ENCODE results near the gene GPN3. TPM values are rescaled to one million over a fixed set of nuclear protein-coding genes. Genes with fewer than 3 reads are reported as not detected.

The GPN3 gene
- total and polyA plus RNA-seq, 10 of the 15 experiments (the other 5 are each of a cell fraction or from before 2014, with no cell fraction given) = 27.1 to 117 (median 53.5) TPM

DNA sequence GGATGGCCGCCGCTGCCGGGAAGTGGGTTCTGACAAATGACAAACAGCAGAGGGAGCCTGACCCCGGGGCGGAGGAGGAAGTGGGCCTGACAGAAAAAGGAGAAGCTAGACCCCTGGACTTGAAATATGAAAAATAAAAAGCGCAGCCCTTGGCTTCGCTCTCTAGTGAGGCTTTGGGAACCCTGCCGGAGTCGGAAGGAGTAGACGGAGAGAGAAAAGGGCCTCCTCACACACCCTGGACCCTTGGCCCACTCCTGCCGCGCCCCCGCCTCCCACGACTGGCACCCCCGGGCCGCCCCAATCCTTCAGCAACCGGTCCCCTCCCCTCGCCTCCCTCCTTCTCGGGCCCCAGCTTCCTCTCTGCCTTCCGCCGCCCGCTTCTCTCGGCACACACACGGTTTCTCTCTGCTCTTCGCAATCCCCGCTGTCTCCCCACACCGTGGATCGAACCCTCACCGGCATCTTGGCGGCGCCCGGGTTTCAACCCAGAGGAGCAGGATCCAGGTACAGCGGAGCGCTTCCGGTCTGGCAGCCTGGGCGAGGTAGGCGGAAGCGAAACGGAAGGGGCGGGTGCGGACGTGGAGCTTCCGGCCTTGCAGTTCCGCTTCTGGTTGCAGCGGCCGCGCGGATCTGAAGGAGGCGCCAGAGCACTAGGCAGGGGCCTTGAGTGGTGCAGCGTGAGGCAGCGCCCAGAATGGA lies 18.1 kb downstream of the GPN3 start, which contains the start of gene ARPC3:
ARPC3 (minus strand) TSS at position 539 of the 699 bp plus-strand sequence; CDS start at position 462, 77 bp downstream.
- FAIRE-seq = peak; percentile 78
- H2AFZ ChIP-seq (ENCODE audit: control insufficient read depth, low read depth, low read length) = peak within 1 kb of the TSS; percentile 26
- peak within 1 kb of the TSS; percentile 82 for H3K27ac ChIP-seq (ENCODE audit: control insufficient read depth, insufficient read depth)
- BruUV-seq (replicated peaks) = TSS peak; percentile 82
- peak; percentile 98 for ATAC-seq
- no peaks in the 10 kb centered on the region; the same call in 2 of the 3 replicates for H3K9me3 ChIP-seq (replicated peaks; ENCODE audit: control insufficient read depth, insufficient read depth, low read length)
- ChIA-PET CTCF (interaction anchor here (0.6 to 10.9 kb wide), 43 partner anchors 9 to 440 kb away, joined by 3 to 237 read pairs (median 4); partner anchors contain the start of genes FAM216A, GPN3, RAD9B and TCTN1), SMC1A (ENCODE audit: uncharacterized antibody, unreplicated experiment) (interaction anchor here (0.6 to 8.0 kb wide), 27 partner anchors 9 to 375 kb away, joined by 3 to 152 read pairs (median 4); partner anchors contain the start of genes FAM216A, GPN3, RAD9B and TCTN1), POLR2A (interaction anchor here (0.7 to 2.4 kb wide), 16 partner anchors 16 to 358 kb away, joined by 3 to 25 read pairs (median 6); partner anchors contain the start of genes FAM216A, GPN3 and TCTN1), RAD21 (ENCODE audit: unreplicated experiment) (interaction anchor here (0.7 to 10.2 kb wide), 33 partner anchors 12 to 436 kb away, joined by 3 to 180 read pairs (median 6); partner anchors contain the start of genes FAM216A, GPN3 and TCTN1)
- H4K20me1 ChIP-seq (ENCODE audit: control insufficient read depth, insufficient read depth) = no peaks in the 10 kb centered on the region
- H3K36me3 ChIP-seq (ENCODE audit: control insufficient read depth in 2 of 2, insufficient read depth in 2 of 2, low read length in 1 of 2) = peaks cover 4 to 11% of the 10 kb centered on the region in 2 experiments; a peak in 3 of 4 replicates
- peak within 1 kb of the TSS; percentile 88 for H3K4me2 ChIP-seq (ENCODE audit: control insufficient read depth, insufficient read depth)
- peak; percentile 77 for DNase-seq (ENCODE audit: low read depth, low spot score)
- in situ Hi-C loops (cut with MboI) = no loop called here
- H3K27me3 ChIP-seq (replicated peaks in 1 of 2; ENCODE audit: control insufficient read depth in 2 of 2, insufficient read depth in 2 of 2, low read length in 1 of 2) = no peaks in the 10 kb centered on the region
- H3K4me3 ChIP-seq = peak within 1 kb of the TSS; percentile 97
- under 1% methylated on average over 41 of the region's 51 CpGs for WGBS (ENCODE audit: insufficient coverage, insufficient replicate concordance, low lambda C conversion rate, missing lambda C conversion rate)
- intact Hi-C loops (cut with micrococcal nuclease; ENCODE audit: unreplicated experiment) = loop anchor here (1.0 to 5.0 kb wide), 5 partner anchors 132 to 437 kb away; partner anchors contain the start of gene PPTC7
- peaks cover 42% of the 10 kb centered on the region for H3K79me2 ChIP-seq (ENCODE audit: control insufficient read depth, insufficient read depth, low read length)
- peaks cover 4% of the 10 kb centered on the region for H3K4me1 ChIP-seq (ENCODE audit: control insufficient read depth, insufficient read depth, low read length)
- peak within 1 kb of the TSS; percentile 79 for H3K9ac ChIP-seq (ENCODE audit: control insufficient read depth, insufficient read depth, low read length)
- no peak for TF ChIP-seq ZZZ3 (IDR thresholded peaks at IDR 0.05; ENCODE audit: control insufficient read depth, insufficient read length, low read depth)
- TF ChIP-seq NR2C1 (IDR thresholded peaks at IDR 0.05) = peak; percentile 40; the same call in 1 of the 2 replicates
- 0 out of 2 replicates have a peak, but pooled peaks have one; percentile 80 for TF ChIP-seq RCOR1 (conservative IDR thresholded peaks at IDR 0.05; ENCODE audit: low read depth, low read length)
- TF ChIP-seq NR2C2 (IDR thresholded peaks at IDR 0.05; ENCODE audit: borderline replicate concordance, control insufficient read depth, insufficient read length, low read depth) = no peak
- peak; percentile 31; the same call in 1 of the 2 replicates for TF ChIP-seq TCF3 (IDR thresholded peaks at IDR 0.05; ENCODE audit: borderline replicate concordance, insufficient read depth, low read depth, low read length)
- TF ChIP-seq, protein P1, sequence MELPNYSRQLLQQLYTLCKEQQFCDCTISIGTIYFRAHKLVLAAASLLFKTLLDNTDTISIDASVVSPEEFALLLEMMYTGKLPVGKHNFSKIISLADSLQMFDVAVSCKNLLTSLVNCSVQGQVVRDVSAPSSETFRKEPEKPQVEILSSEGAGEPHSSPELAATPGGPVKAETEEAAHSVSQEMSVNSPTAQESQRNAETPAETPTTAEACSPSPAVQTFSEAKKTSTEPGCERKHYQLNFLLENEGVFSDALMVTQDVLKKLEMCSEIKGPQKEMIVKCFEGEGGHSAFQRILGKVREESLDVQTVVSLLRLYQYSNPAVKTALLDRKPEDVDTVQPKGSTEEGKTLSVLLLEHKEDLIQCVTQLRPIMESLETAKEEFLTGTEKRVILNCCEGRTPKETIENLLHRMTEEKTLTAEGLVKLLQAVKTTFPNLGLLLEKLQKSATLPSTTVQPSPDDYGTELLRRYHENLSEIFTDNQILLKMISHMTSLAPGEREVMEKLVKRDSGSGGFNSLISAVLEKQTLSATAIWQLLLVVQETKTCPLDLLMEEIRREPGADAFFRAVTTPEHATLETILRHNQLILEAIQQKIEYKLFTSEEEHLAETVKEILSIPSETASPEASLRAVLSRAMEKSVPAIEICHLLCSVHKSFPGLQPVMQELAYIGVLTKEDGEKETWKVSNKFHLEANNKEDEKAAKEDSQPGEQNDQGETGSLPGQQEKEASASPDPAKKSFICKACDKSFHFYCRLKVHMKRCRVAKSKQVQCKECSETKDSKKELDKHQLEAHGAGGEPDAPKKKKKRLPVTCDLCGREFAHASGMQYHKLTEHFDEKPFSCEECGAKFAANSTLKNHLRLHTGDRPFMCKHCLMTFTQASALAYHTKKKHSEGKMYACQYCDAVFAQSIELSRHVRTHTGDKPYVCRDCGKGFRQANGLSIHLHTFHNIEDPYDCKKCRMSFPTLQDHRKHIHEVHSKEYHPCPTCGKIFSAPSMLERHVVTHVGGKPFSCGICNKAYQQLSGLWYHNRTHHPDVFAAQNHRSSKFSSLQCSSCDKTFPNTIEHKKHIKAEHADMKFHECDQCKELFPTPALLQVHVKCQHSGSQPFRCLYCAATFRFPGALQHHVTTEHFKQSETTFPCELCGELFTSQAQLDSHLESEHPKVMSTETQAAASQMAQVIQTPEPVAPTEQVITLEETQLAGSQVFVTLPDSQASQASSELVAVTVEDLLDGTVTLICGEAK (IDR thresholded peaks at IDR 0.05; ENCODE audit: borderline replicate concordance) = peak; percentile 92
- TF ChIP-seq SMAD5 (IDR thresholded peaks at IDR 0.05; ENCODE audit: low read depth) = peak; percentile 90
- TF ChIP-seq, protein P2, sequence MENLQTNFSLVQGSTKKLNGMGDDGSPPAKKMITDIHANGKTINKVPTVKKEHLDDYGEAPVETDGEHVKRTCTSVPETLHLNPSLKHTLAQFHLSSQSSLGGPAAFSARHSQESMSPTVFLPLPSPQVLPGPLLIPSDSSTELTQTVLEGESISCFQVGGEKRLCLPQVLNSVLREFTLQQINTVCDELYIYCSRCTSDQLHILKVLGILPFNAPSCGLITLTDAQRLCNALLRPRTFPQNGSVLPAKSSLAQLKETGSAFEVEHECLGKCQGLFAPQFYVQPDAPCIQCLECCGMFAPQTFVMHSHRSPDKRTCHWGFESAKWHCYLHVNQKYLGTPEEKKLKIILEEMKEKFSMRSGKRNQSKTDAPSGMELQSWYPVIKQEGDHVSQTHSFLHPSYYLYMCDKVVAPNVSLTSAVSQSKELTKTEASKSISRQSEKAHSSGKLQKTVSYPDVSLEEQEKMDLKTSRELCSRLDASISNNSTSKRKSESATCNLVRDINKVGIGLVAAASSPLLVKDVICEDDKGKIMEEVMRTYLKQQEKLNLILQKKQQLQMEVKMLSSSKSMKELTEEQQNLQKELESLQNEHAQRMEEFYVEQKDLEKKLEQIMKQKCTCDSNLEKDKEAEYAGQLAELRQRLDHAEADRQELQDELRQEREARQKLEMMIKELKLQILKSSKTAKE (IDR thresholded peaks at IDR 0.05; ENCODE audit: low read depth, poor library complexity, severe bottlenecking) = no peak
- no peak for TF ChIP-seq HDAC6 (IDR thresholded peaks at IDR 0.05; ENCODE audit: unreplicated experiment)
- no peak for TF ChIP-seq ZNF622 (IDR thresholded peaks at IDR 0.05)
- TF ChIP-seq LARP7 (IDR thresholded peaks at IDR 0.05) = peak; percentile 57
- peak; percentile 78 for TF ChIP-seq CREB1 (IDR thresholded peaks at IDR 0.05; ENCODE audit: low read depth)
- TF ChIP-seq ZNF24 (IDR thresholded peaks at IDR 0.05) = 0 out of 2 replicates have a peak, but pooled peaks have one; percentile 23
- TF ChIP-seq CHD4 (IDR thresholded peaks at IDR 0.05) = no peak
- peak; percentile 67 for TF ChIP-seq TBL1XR1 (IDR thresholded peaks at IDR 0.05; ENCODE audit: low read depth, low read length)
- TF ChIP-seq TCF12 (IDR thresholded peaks at IDR 0.05; ENCODE audit: low read depth, low read length) = peak; percentile 11; the same call in 1 of the 2 replicates
- TF ChIP-seq, protein P3, sequence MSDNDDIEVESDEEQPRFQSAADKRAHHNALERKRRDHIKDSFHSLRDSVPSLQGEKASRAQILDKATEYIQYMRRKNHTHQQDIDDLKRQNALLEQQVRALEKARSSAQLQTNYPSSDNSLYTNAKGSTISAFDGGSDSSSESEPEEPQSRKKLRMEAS (IDR thresholded peaks at IDR 0.05; ENCODE audit: low read depth, low read length) = no peak; the same call in 1 of the 2 replicates
